GM18873 (cell line): ENCODE results near the gene IFNGR2.
"Not testable (repeated sequence)": the region's sequence is repeated elsewhere in the genome, so short reads cannot be mapped to it uniquely, and the experiment has no call there.

Experiments
- ATAC-seq: cut with Tn5 transposase; IDR thresholded peaks from one replicate; pipeline ENCODE4 v1.9.1; 2021; ENCODE audit warnings: mild to moderate bottlenecking, moderate library complexity, moderate number of reproducible peaks; ENCODE audit not compliant: unreplicated experiment, low FRiP score

The IFNGR2 gene

DNA sequence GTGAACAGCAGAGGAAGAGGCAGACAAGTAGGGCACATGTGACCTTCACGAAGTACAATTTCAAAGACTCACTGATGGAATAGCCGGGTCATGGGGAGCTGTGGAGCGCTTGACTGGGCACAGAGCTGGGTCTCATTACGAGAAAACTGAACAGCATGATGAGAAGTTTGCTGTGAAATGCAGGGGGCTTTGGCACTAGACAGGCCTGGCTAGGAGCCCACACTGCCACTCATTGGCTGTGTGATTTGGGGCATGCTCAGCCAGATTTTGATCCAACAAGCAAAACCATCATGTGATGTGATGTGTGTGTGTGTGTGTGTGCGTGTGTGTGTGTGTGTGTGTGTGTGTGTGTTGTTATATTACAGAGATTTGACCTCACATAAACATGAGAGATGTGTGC lies 4.9 kb upstream of the IFNGR2 start:
- no peak for ATAC-seq

DNA sequence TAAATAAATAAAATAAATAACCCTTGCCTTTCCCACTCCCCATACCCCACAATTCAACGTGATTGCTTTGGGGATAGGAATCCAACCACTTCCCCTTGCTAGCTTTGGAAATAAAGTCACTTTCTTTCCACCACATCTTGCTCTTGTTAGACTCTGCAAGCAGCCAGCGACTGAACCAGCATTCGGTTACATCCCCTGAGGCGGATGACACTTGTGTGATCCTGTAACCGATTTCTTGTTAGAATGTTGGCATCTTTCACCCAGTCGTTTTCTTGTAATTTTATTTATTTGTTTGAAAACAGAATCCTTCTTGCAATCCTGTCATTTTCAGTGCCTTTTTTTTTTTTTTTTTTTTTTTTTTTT lies 1.6 kb upstream of the IFNGR2 start:
- ATAC-seq, result no peak

DNA sequence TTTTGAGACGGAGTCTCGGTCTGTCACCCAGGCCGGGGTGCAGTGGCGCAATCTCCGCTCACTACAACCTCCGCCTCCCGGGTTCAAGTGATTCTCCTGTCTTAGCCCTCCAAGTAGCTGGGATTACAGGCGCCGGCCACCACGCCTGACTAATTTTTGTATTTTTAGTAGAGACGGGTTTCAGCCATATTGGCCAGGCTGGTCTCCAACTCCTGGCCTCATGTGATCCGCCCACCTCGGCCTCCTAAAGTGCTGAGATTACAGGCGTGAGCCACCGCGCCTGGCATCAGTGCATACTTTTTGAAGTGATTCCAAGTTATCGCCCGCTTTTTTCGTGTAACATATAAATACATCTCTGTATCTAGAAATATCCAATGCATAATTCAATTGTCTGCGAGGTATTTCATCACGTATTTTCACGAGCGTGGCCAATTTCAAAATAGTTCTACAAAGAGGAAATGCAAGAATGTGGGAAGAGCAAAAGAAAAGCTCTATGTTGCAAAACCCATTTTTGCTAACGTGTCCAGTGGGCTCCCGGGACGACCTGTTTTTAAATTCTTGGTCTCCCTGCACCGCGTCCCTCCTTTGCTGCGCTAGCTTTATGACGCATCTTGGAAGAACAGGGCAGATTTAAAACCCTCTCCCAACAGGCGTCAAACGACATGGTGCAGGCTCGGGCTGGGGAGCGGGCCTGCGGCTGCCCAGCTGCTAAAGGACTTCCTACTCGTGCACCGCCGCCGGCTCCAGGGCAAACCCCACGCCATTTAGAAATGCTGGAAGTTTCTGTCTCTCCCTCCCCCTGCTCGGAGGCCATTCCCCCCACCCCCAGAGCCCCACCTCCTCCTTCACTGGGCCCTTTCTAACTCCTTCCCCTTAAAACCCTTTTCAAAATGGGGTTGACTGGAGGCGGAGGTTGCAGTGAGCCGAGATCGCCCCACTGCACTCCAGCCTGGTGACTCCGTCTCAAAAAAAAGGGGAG lies 923 bp upstream of the IFNGR2 start:
- ATAC-seq, result no peak

DNA sequence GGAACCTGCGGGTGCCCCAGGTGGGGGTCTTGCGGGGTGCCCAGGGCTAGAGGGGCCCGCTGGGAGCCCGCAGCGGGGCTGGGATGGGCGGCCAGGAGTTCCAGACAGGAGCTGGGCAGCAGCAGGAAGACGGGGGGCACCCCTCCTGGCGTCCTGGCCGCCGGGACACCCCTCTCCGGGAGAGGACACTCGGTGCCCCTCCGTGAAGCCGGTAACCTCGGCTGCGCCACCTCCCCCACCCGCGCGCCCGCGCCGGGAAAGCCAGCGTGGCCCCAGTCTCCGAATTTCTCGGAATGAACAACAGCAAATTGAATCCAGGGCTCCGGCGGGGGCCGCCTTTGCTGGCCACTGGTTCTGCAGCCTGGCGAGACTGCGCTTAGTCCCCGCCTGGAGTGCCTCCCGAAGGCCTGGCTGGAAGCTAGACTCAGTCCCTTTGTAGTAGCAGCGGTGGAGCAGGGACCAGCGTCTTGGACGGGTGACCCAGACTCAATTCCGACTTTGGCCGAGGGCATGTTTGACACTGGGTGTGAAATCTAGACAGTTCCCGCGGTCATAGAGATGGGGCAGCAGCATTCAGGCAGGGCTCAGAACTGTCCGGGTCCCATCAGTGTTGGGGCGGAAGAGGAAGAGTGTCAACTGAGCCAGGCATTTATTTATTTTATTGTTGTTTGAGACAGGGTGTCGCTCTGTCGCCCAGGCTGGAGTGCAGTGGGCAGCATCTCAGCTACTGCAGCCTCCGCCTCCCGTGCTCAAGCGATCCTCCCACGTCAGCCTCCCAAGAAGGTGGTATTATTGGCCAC lies 773 bp downstream of the IFNGR2 start:
- ATAC-seq, result no peak

DNA sequence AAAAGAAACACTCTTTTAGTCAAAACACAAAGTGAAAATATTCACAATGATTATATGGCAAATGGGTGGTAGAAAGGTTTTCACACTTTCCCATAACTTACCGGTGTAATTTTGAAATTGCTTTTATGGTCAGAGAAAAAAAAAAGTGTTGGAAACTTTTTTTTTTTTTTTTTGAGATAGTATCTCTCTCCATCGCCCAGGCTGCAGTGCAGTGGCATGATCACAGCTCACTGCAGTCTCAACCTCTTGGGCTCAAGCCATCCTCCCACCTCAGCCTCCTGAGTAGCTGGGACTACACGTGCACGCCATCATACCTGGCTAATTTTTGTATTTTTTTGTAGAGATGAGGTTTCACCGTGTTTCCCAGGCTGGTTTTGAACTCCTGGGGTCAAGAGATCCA lies 3.3 kb downstream of the IFNGR2 start:
- ATAC-seq, result no peak

DNA sequence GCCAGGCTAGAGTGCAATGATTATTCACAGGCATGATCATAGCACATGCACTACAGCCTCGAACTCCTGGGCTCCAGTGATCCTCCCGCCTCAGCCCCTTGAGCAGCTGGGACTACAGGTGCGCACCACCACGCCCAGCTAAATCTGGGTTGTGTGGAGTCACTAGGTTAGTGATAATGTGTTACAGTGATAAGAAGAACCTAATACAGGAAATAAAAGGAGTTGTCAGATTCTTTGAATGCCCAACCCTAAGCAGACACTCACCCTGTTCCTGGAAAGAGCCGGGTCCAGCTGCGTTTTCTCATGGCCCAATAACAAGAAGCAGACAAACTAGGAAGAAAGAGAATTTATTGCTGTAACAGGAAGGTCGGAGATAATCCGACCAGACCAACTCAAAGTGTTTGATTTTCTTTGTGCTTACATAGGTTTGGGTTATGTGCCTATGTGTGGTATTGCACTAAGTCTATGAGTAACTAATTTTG lies 8.8 kb downstream of the IFNGR2 start:
- no peak for ATAC-seq

DNA sequence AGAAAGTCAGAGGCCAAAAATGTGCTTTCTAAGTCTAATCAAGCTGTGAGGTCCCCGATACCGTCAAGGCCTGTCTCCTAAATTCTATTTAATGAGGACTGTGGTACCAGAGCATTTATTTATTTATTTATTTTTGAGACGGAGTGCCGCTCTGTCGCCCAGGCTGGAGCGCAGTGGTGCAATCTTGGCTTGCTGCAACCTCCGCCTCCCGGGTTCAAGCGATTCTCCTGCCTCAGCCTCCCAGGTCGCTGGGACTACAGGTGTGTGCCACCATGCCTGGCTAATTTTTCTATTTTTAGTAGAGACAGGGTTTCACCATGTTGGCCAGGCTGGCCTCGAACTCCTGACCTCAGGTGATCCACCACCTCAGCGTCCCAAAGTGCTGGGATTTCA lies 9.2 kb downstream of the IFNGR2 start:
- ATAC-seq, result not testable (repeated sequence)

DNA sequence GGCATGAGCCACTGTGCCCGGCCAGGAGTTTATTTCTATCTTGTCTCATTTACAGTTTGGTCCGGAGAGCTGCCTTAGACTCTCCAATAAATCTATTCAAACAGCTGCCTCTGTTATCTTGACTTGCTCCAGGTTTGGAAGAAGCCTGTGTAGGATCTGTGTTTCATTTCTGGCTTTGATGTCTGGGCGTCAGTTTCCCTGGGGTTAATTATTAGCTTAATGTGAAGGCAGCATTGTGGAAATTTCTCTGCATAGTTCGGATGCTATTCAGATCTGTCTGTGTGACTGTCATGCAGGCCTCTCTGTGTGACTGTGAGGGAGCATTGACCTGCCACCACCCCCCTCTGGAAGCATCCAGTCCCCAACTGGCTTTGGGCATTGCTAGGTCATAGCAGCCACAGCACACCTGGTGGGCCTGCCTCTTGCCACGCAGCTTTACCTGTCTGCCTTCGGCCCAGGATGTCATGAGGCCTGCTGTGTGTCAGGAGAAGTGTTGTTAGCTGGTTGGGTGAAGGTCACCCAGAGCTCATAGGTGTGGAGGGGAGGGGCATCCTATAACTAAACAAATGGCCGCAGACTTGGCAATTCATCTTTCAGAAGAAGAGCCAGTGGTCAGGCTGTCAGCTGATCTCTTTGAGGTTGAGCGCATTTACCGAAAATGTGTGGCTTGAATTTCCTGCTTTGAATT lies 9.8 kb downstream of the IFNGR2 start:
- ATAC-seq, result no peak

DNA sequence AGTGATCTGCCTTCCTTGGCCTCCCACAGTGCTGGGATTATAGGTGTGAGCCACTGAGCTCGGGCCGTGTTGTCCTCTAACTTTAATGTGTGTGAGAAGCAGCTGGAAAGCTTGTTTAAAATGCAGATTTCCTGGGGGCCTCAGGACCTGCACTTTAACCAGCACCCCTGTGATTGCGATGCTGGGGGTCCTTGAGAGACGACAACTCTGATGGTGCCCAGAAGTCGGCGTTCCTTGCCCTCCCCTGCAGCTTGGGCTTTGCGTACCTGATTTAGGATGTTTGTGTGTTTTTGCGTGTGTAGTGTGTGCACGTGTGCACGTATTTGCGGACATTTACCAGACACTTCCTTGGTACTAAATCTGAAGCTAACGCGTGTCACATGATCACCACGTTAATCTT lies 10.9 kb downstream of the IFNGR2 start:
- no peak for ATAC-seq

DNA sequence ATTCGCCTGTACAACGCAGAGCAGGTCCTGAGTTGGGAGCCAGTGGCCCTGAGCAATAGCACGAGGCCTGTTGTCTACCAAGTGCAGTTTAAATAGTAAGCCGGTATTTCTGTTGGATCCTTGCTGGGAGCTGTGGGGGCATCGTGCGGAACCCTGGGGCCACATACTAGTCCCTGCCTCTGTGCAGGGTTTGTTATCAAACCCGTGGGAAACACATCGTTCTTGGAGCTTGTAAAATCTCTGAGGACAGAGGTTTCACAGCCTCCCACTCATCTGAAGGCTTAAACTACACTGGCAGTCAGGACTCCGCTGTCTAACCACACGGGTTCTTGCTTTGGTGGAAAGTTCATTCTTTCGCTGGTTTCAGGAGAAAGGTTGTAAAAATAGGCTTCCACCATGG lies 11.7 kb downstream of the IFNGR2 start:
- ATAC-seq, result no peak

DNA sequence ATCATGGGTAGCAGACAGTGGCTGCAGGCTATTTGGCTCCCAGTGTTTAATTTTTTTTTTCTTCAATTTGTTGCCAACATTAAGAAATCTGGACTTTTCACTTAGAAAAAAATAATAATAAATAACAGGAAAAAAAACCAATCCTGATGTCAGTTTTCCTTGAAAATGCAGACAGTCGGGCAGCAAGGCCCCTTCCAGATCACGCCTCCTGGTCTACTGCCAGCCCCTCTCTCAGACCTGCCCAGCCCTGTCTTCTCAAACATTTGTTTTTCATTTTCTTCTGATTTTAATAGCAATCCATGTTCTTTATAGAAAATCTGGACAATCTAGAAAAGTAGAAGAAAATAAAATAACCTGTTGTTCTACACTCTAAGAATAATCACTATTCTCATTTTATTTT lies 15.5 kb downstream of the IFNGR2 start:
- ATAC-seq, result no peak

DNA sequence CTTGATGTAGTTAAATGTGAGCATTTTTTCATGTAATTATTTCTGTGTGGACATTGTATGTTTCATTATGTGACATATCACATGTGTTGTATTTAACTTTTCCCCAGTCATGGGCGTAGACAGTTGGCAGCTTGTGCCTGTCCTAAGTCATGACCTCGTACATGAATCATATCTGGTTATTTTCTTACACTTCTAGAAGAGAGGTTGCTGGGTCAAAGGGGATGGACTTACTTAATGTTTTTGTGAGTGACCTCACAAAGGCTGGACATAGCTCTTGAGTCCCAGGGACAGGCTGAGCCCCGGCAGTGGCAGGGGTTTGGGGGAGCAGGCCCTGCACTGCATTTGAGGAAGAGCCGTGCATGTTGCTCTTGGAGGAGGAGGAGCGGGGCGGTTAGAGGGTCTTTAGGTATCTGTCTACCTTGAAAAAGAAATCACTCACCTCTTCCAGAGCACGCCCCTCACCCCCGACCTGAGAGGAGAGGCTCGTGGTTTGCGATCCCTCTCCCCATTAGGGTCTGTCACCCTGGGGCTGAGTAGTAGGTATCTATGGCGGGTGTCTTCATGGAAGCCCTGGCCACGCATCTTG lies 16.4 kb downstream of the IFNGR2 start:
- no peak for ATAC-seq

DNA sequence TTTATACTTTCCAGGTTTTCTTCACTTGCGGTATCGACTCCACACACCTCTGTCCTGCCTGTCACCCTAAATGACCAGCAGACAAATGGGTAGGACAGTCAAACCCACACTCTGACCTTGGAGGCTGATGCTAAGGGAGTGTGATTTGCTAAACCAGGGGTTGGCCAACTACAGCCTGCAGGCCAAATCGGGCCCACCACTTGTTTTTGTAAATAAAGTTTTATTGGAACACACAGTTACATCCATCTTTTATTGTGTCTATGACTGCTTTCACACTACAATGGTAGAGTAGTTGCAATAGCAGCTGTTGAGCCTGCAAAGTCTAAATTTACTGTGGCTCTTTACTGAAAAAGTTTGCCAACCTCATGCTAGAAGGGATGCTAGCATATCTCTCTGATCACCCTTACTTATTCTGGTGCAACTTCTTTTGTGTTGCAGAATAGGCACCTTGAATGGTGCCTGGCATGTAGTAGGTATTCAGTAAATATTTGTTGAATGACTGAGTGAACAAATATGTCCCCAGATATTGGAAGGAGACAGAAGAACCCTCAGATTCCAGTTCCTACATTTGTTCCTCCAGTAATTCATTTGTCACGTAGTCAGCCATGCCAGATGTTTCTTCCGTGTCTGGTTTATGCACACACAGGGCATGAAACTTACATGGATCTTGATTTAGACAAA lies 18.6 kb downstream of the IFNGR2 start:
- ATAC-seq, result no peak

DNA sequence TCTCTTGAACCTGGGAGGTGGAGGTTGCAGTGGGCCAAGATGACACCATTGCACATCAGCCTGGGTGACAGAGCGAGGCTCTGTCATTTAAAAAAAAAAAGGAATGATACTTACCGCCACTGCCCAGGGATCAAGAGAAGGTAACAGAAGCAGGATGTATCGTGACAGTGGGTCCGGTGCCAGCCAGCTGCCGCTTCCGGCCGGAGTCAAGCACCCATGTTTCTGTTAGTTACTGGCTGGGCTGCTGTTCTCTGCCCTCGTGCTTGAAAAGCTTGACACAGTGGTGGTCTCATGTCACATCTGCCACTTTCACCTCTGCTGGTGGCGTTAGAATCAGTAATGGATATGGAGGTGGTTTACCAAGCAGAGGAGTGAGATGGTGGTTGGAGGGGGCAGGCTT lies 21.0 kb downstream of the IFNGR2 start:
- no peak for ATAC-seq

DNA sequence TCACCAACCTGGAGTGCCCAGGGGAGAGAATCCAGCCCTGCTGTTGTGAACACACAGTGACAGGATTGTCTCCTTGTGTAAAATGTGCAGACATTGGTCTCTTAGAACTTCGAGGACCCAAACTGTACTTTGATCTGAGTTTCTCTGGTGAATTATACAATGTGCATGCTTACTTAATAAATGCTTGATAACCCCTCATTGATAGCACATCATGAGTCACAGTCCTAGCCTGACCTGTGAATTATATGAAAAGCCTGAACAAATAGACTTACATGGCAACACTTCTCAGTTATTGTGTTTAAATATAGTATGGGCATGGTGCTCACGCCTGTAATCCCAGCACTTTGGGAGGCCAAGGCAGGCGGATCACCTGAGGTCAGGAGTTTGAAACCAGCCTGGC lies 22.6 kb downstream of the IFNGR2 start:
- ATAC-seq, result no peak

DNA sequence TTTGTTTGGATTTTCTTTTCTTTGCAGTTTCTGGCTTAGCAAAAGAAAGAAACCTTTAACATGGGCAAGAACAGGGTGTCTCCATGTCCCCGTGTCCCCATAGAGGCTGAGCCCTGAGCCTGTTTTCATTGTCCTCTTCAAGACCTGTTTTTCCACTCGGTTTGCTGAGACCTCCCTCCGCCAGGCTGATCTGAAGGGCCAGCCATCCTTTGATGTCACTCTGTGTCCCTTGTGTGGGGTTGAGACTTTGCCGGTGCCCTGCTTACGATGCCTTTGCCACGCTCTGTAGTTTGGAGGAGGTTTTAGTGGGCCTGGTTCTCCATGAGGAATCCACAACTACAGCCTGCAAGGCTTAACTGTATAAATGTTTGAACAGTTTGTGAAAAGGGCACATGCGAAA lies 23.8 kb downstream of the IFNGR2 start:
- ATAC-seq, result no peak

DNA sequence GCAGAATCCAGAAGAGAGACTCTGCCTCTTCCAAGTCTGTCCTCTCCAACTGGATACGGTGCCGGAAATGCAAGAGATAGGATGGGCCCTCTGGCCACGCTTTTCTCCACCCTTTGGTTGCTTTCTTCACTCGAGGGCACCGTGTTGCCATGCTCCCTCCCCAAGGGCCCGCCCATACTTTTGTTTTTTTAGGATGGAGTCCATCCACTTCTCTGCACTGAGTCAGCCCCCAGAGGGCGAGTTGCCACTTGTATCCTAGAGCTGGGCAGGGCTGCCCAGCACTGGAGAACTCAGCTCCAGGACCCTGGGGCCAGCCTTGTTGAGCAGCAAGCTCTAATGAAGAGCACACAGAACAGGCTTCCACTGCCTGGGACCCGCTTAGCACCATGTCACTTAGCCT lies 25.5 kb downstream of the IFNGR2 start:
- no peak for ATAC-seq

DNA sequence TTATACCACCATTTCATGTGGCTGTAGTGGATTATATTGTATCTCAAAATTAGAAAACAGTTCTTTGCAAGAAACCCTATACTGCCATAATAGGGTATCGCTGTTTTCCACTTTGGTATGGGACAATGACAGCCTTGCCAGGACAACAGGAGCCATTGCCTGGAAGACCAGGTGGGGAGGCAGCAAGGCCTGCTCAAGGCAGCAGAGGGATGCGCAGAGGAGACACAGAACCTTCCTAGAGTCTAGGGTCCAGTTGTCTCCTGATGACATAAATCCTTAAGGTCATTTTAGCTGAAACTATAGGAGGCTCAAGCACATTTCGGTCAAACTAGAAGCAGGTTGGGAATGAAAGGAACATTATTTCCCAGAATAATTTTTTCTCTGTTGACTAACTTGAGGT lies 27.6 kb downstream of the IFNGR2 start:
- no peak for ATAC-seq

DNA sequence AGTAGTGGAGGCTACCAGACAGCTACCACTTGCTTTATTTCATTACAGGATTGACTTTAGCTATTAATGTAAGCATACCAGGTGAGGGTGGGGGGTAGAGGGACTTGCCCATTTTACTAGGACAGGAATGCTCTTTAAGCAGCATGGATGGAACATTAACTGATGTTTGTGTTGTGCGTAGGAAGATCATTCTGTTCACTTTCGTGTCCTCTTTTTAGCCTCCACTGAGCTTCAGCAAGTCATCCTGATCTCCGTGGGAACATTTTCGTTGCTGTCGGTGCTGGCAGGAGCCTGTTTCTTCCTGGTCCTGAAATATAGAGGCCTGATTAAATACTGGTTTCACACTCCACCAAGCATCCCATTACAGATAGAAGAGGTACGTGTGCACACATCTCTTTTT lies 29.3 kb downstream of the IFNGR2 start:
- ATAC-seq, result no peak

DNA sequence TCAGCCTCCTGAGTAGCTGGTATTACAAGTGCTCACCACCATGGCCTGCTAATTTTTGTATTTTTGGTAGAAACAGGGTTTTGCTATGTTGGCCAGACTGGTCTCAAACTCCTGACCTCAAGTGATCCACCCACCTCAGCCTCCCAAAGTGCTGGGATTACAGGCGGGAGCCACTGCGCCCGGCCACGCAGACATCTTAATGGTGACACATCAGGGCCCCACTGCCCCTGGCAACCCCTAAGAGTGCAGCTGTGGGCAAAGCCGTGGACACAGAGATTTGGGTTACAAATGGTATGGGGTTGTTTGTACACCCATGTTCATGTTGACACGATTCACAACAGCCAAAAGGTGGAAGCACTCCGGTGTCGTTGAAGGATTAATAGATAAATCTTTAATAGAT lies 29.8 kb downstream of the IFNGR2 start:
- no peak for ATAC-seq
